ENCODE measurements around the gene C12orf75.
"Not testable (repeated sequence)": the region's sequence is repeated elsewhere in the genome, so short reads cannot be mapped to it uniquely, and the experiment has no call there.

C12orf75 gene

DNA sequence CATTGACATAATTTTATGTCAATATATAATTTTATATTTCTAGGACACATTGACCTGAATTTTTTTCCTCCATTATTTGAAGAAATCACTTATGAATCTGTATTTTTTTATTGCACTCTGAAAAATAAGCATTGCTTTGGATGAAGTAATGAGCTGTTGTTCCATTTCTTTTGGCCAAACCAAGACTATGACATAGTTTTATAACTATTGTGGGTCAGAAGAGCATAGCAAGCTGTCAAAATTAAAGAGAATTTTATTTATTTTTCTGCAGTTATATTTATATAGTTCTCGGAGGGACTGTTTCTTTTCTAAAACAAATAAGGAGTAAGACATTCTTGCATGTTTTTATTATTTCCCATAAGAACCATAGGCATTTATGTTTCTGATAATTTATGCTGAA lies 8.5 kb downstream of the C12orf75 start:
- no peak for DNase-seq

GRCh38 chr12:105341010-105341409 lies 10.5 kb downstream of the C12orf75 start:
- DNase-seq = no peak

GRCh38 chr12:105341620-105342019 lies 11.1 kb downstream of the C12orf75 start:
- not testable (repeated sequence) for DNase-seq

DNA sequence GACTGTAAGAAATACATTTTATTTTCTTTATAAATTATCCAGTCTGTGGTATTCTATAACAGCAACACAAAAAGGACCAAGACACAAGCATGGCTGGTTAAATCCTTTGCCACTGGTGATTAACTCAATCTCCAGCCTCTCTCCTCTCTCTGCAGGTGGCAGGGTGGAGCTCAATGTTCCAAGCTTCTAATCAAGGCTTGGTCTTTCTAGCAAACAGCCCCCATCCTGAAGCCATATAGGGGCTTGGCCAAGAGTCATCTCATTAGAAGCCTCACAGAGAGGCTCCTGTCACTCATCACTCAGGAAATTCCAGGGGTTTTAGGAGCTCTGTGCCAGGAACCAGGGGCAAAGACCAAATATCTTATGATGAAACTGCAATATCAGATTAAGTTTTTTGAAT lies 12.0 kb downstream of the C12orf75 start:
- no peak for DNase-seq

DNA sequence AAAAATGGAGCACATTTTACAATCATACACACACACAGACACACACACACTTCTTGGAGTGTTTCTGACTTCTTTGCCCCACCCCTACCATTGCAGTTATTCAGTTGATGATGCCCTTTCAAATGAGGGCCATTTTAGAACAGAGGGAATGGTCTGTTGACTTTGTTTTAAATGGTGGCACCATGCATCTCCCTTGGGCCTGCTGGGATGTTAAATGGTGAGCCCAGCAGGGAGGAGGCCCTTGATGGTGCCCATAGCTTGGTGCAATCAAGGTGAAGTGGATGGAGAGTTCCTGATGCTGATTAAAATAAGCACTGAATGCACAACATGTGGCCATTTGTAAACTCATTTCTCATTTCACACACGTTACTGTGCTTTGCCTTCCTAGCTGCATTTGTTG lies 13.3 kb downstream of the C12orf75 start:
- DNase-seq = peak; percentile 62

- no peak for DNase-seq
Measured at GRCh38 chr12:105347499-105347898, 17.0 kb downstream of the C12orf75 start.

DNA sequence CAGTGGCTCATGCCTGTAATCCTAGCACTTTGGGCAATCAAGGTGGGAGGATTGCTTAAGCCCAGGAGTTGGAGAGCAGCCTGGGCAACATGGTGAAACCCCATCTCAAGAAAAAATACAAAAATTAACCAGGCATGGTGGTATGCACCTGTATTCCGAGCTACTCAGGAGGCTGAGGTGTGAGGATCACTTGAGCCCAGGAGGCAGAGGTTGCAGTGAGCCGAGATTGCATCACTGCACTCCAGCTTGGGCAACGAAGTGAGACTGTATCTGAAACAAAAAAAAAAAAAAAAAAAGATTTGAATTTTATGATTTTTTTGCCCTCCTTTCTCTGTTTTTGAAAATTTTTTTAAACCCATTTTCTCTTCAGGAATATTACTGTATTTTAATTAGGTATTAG lies 17.7 kb downstream of the C12orf75 start:
- DNase-seq = no peak

DNA sequence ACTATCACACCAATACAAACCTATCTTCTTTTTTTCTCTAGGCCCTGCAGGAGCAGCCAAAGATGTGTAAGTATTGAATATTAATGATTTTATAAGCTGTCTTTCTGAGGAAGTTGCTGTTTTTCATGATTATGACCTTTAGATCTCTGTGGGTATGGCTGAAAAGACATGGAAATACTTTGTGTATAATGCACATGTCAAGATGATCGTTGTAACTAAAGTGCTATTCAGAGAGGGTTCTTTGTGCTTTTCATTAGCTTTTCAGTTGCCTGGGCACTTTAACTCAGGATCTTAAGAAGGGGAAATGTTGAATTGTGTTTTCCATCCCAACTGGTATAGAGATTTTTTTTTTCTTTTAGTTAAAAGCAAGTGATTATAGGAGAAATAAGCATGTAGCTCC lies 18.1 kb downstream of the C12orf75 start:
- DNase-seq = peak; percentile 61

- no peak for DNase-seq
Measured at GRCh38 chr12:105349138-105349537, 18.6 kb downstream of the C12orf75 start.

GRCh38 chr12:105351523-105351922 lies 21.0 kb downstream of the C12orf75 start:
- DNase-seq = no peak

- DNase-seq = no peak
Measured at GRCh38 chr12:105352052-105352451, 21.6 kb downstream of the C12orf75 start.

- DNase-seq = peak; percentile 28
Measured at GRCh38 chr12:105352940-105353635, 22.6 kb downstream of the C12orf75 start.

DNA sequence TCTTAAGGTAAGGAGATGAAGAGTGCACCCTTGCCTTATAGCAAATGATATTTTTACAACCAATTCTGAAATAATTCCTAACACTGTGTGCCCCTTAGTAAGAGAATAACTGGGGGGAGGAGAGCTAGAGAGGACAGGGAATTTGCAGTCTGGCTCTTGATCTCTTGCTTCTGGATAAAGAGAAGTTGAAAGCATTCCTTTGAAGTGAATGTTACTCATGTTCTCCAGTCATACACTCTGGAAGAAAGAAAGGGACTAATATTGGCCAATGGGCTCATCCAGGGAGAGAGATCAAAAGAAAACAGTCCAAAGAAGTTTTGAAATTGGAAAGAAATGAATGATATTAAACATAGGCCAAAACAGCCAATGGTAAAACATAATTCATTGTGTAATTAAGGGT lies 25.3 kb downstream of the C12orf75 start:
- DNase-seq = no peak

DNA sequence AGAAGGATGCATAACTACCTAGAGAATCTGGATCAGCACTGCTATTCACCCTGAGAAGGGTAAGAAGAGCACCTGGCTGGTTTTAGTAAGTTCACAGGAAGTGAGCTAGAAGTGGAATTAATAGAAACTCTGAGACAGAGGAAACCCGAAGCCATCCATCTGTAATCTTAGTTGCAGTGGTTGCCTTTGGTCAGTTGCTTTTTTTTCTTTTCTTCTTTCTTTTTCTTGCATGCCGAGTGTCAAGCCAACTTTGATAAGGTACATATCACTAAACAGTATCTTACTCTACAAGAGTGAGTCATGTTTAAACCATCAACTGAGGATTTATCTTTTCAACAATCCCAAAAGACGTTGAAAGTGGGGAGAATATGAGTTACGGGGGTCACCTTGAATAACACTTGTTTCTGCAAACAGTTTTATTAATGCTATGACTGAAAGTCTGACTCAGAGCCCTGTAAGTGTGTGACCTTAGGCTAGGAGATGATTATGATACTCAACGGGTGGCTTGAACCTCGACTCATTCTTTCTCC lies 26.7 kb downstream of the C12orf75 start:
- no peak for DNase-seq

DNA sequence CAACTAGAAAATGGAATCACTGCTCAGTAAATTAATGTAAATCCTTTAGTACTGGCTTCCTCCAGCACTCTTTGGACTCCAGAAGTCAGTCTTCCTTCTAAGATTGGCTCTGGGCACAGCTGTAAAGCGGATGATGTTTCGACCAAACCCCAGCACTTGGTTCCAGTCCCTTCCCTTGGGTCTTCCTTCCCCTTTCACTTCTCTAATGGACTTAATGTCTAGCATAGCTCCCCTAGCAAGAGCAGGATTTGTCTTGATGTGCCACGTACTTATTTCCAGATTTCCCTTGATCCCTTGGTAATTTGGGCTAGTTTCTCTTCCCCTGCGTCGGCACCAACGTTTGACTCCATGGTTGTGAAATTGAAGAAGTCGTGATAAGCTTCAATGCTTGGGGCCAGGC lies 28.3 kb downstream of the C12orf75 start:
- DNase-seq = no peak

GRCh38 chr12:105359856-105360255 lies 29.4 kb downstream of the C12orf75 start:
- DNase-seq = no peak

DNA sequence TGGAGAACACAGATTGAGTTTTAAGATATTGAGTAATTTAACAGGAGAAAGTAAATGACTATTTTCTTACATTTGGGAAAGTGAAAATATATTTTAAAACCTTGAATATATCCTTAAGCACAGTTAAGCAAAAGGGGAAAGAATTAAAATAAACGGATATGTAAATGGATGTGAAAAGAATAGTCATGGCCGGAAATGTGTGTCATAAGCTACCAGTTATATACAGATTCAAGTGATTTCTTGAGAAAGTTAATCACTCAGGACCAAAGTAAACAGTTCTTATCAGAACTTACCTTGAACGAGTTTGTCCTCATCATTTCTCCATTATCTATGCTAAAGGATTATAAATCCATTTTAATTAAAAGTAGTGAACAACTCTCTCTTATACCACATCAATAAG lies 33.4 kb downstream of the C12orf75 start:
- DNase-seq = no peak

GRCh38 chr12:105365231-105365630 lies 34.7 kb downstream of the C12orf75 start:
- no peak for DNase-seq

GRCh38 chr12:105368047-105368646 lies 37.7 kb downstream of the C12orf75 start:
- no peak for DNase-seq

GRCh38 chr12:105369014-105369413 lies 38.5 kb downstream of the C12orf75 start:
- DNase-seq = no peak

DNA sequence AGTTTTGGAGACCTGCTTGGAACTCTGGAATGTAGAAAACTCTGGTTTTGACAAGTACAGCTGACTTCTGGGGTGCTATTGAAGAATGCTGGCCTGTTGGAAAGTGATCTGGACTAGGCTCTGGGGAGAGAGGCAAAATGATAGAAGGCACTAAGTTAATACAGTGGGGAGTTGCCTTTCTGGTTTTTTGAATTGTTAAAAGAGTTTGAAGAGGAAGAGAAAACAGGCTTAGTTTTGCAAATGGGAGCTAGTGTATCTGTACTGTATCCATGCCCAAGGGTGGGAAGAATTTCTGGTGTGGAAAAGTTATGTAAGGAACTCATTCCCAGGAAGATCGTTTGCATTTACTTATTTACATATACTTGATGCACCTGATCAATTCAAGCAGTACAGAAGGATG lies 43.8 kb downstream of the C12orf75 start:
- no peak for DNase-seq

GRCh38 chr12:105377077-105377476 lies 46.6 kb downstream of the C12orf75 start:
- no peak for DNase-seq

DNA sequence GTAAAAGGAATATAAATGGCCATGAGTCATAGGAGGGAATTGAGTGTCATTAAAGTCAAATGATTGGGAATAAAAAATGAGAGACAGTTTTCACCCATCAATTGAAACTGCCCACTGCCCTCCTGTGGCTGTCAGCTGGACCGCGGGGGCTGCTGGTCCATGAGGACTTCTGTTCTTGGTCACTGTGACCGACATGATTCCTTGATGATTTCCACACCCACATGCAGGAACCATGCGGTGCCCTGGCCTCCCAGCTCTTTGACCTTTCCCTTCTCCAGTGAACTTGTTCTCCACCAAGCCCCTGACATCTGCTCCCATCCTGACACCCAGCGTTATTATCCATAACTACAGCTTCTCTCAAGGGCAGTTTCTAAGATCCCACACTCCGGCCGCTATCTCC lies 48.4 kb downstream of the C12orf75 start:
- no peak for DNase-seq

GRCh38 chr12:105382771-105383622 lies 52.5 kb downstream of the C12orf75 start:
- DNase-seq = peak; percentile 32

Data from DMS79 treated with DMSO at 0.1 percent for 48 hours (cell line).